SK-N-DZ (cell line): ENCODE measurements around the gene ARSJ.

ENCODE experiments used
- DNase-seq: peaks from one replicate; pipeline ENCODE4 v3.0.0-alpha.2; 2015; ENCODE audit warnings: low spot score

ARSJ gene

GRCh38 chr4:113901994-113902787, 77.3 kb downstream of the ARSJ start:
- DNase-seq, result no peak

GRCh38 chr4:113899271-113900070, 80.0 kb downstream of the ARSJ start:
- no peak for DNase-seq

DNA sequence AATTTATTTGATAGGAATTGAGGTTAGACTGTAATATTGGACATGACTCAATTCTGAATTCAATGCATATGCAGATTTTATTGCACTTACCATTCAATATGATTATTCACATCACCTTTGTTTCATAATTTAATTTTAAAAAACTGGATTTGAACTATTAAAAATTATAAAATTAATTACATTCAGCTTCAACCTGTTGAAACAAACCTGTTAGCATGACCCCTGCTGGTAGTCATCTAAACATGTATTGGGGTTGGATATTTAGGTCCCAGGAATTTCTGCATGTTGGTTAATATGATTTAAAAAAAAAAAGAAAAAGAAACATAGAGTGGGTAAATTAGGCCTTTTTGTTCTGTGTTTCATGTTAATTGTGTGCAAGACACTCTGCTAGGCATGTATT, 85.9 kb downstream of the ARSJ start:
- DNase-seq, result no peak

DNA sequence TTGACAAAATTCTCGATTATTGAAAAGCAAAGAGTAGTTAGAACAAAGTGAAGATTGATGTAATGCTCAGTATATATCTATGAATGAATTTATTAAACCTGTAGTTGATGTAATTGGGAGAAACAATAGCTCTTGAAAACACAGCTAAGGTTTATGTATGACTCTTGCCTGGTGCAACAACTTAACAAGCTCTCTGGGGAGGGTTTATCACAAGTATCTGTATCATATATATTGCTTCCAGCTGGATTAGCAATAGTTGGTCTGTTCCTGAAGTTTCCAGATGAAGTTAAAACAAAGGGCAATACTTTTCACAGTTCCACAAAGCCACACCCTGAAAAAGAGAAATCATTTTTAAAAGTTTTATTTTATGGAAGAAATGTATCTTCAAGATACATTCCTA, 91.4 kb downstream of the ARSJ start:
- no peak for DNase-seq

DNA sequence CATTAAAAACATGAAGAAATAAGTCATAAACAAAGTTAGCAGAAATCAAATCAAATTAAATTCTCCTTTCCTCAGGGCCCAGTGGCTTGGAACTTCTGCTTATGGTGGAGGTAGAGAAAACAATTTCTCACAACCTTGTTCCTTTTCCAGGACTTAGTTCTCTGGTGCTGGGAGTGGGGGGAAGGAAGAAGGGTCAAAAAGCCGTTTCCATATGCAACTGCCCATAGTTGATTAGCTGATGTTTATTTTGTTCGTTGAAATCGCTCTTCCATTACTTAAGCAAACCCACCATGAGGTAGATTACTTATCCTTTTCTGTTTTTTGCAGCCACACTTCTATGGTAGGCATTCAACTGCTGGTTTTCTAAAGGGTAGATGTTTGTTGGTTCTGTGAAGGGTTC, 94.2 kb downstream of the ARSJ start:
- no peak for DNase-seq

GRCh38 chr4:113884655-113885054, 94.8 kb downstream of the ARSJ start:
- no peak for DNase-seq

GRCh38 chr4:113882668-113883067, 96.8 kb downstream of the ARSJ start:
- no peak for DNase-seq

DNA sequence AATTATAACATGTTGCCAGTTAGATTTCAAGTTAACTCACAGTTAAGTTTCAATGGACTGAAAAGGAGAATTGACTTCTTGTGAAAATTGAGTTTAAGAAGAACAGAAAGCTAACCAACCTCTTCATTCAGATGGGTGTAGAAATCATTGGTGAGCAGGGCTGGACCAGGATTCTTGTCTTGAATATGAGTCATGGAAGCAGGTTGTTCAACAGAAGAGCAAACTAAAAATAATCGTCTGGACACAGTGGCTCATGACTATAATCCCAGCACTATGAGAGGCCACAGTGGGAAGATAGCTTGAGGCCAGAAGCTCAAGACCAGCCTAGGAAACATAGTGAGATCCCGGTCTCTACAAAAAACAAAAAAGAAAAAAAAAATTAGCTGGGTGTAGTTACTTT, 98.2 kb downstream of the ARSJ start:
- DNase-seq, result no peak

GRCh38 chr4:113880240-113881028, 99.0 kb downstream of the ARSJ start:
- no peak for DNase-seq

DNA sequence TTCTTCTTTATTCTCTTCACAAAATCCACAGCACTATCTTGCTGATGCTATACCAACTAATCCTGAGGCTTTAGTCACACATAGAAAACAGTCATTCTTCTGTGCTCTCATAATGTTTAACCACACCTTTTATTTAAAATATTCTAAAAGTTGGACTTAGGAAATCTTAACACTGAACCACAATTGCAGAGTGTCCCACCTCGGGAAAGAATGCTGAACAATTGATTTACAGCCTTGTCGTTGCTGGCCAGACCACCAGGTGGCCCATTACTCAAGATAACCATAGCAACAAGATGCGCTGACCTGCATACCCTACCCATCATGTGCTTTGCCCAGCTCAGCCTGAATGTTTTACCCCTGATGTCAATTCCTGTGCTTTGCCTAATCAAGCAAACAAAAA, 100.8 kb downstream of the ARSJ start:
- peak; percentile 48 for DNase-seq

DNA sequence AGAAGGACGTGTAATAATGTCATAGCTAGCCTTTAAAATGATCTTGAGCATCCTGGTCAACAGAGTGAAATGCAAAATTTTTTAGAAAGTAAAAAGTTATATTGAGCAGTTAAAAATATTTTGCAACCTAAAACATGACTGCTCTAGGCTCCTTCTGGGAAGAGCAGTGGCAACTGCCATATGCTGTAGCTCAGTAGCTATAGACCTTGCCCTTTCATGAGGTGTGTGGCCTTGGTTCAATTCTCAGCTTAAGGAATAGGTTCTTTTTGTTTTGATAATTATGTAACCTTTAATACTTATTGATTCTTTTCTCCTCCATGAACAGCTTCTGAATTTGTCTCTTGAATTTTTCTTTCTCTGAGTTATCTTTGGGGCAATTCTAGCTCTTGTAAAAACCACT, 105.0 kb downstream of the ARSJ start:
- DNase-seq, result no peak

- DNase-seq, result no peak
Measured at GRCh38 chr4:113873508-113873907, 105.9 kb downstream of the ARSJ start.

DNA sequence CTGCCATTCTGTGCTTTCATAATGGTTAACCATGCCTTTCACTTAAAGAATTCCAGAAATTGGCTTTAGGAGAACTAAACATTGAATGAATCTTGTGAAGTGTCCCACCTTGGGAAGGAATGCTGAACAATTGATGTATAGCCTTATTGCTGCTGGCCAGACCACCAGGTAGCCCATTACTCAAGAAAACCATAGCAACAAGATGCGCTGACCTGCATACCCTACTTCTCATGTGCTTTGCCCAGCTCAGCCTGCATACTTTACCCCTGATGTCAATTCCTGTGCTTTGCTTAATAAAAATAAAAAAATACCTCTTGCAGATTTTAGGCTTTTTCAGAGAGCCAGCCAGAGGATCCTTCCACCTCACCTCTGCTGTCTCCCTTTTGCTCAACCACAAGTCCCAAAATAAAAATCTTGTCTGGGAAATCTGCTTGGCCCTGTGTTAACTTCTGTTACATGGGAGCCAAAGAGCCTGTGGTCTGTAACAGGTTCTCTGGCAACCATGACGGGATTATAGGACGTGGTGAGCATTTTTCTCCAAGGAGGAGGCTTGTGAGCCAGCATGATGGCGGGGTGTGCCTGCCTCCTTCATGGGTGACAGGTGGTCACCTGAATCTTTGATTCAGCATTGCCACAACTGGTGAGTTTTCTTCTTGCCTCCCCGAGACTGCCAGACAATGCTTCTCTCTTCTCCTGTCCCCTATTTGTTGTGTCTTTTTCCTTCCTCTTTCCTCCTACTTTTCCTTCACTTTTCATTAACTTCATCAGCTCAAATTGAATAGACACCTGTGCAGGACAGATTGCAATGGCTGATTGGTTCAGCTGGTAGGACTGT, 106.8 kb downstream of the ARSJ start:
- no peak for DNase-seq

DNA sequence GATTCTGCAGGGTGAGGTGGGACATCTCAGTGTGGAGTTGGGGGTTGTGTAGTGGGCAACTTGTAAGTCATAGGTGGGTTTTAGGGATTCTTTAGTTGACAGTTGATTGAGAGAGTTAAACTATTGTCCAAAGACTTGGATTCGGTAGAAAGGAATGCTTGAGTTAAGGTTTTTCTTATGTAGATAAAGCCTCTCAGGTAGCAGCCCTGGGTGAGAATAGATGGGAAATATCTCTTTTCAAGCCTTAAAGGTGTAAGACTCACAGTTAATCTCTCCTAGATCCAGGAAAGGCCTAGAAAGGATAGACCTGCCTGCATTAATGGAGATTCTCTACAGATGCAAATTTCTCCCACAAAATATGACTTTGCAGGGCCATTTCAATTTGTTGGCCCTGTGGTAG, 108.4 kb downstream of the ARSJ start:
- DNase-seq, result no peak

GRCh38 chr4:113869743-113870375, 109.6 kb downstream of the ARSJ start:
- DNase-seq, result no peak

DNA sequence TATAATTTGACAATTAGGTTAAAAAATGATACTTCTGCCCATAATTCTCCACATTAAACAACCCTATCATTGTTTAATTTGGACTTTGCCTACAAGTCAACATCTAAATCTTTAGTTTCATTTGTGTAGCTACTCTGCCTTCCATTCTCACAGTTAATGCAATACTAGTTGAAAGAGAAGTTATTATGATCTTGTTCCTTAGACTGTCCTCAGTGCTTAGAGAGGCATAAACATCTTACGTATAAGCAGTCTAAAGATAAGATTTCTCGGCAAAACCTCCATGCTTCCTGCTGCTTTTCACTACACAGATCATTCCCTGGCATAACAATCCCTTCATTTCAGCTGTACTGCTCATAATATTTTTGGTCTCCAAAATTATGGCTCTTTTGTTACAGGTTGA, 112.8 kb downstream of the ARSJ start:
- no peak for DNase-seq

- no peak for DNase-seq
Measured at GRCh38 chr4:113858924-113859323, 120.5 kb downstream of the ARSJ start.

GRCh38 chr4:113851816-113852215, 127.6 kb downstream of the ARSJ start:
- no peak for DNase-seq
